Stimulated activated CD8-positive, alpha-beta memory T cell treated with anti-CD3 and anti-CD28 coated beads, Interleukin-12 subunit alpha, Interleukin-12 subunit beta, amount 100 ng/mL, for 24 hours (primary cell): Measurements from ENCODE around the gene PTTG2.
"Not testable (repeated sequence)": the region's sequence is repeated elsewhere in the genome, so short reads cannot be mapped to it uniquely, and the experiment has no call there.

Experiments
- DNase-seq: peaks from one replicate; pipeline ENCODE4 v3.0.0-alpha.2; 2020; ENCODE audit errors: extremely low read depth

Gene PTTG2

GRCh38 chr4:37960098-37960497 lies at the start of gene PTTG2:
PTTG2 (plus strand) TSS chr4:37960398; CDS start chr4:37960435, 37 bp downstream.
- no peak for DNase-seq

GRCh38 chr4:37914539-37914938 lies 45.7 kb upstream of the PTTG2 start:
- DNase-seq = no peak

DNA sequence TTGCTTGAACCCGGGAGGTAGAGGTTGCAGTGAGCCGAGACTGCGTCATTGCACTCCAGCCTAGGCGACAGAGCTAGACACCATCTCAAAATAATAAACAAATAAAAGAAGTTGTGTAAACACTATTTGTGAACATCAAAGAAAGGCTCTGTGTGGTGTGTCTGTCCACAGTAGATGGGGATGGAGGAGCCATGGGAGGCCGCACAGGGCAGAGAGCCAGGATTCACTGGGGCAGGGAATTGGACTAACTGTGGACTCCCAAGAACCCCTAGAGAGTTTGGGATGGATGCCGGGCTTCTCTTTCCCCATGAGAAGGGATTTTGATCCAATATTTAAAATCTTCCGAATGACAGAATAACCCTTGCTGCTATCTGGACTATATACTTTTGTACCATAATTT lies 42.8 kb upstream of the PTTG2 start:
- DNase-seq = no peak

- DNase-seq = no peak
These were observed 41.5 kb upstream of the PTTG2 start for GRCh38 chr4:37918653-37919052.

GRCh38 chr4:37922328-37922727 lies 37.9 kb upstream of the PTTG2 start:
- DNase-seq = no peak

GRCh38 chr4:37923089-37923488 lies 37.1 kb upstream of the PTTG2 start:
- not testable (repeated sequence) for DNase-seq

DNA sequence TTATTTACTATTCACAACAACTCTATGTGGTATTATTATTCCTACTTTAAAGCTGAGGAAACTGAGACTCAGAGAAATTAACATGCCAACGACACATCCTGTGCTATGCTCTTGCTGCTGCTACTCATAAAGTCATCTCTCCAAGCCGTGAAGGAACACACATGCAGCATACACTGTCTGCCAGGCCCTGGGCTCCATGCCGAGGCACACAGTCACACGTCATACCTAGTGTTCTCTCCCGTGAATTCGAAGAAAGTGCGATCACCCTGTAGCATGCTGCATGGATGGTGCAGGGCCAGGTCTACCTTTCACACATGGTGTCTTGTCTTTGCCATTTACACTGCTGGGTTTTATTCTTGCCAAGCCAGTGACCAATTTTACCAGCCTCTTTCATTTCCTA lies 35.3 kb upstream of the PTTG2 start:
- no peak for DNase-seq

DNA sequence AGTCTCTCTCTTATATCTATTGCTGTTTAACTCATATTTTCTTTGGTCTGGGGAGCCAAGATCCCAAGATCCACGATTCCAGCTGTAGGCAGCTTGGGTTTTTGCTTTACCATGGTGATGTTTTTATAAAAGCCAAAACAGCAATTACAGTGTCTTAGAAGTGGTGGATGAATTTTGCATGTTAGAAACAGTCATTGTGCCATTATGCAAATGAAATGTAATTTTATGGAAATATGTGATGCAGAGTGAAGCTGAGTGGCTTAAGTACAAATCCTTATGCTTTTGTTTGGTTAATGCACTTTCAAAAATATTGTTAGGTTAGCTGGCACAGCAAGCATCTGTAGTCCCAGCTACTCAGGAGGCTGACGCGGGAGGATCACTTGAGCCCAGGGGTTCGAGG lies 32.8 kb upstream of the PTTG2 start:
- no peak for DNase-seq

DNA sequence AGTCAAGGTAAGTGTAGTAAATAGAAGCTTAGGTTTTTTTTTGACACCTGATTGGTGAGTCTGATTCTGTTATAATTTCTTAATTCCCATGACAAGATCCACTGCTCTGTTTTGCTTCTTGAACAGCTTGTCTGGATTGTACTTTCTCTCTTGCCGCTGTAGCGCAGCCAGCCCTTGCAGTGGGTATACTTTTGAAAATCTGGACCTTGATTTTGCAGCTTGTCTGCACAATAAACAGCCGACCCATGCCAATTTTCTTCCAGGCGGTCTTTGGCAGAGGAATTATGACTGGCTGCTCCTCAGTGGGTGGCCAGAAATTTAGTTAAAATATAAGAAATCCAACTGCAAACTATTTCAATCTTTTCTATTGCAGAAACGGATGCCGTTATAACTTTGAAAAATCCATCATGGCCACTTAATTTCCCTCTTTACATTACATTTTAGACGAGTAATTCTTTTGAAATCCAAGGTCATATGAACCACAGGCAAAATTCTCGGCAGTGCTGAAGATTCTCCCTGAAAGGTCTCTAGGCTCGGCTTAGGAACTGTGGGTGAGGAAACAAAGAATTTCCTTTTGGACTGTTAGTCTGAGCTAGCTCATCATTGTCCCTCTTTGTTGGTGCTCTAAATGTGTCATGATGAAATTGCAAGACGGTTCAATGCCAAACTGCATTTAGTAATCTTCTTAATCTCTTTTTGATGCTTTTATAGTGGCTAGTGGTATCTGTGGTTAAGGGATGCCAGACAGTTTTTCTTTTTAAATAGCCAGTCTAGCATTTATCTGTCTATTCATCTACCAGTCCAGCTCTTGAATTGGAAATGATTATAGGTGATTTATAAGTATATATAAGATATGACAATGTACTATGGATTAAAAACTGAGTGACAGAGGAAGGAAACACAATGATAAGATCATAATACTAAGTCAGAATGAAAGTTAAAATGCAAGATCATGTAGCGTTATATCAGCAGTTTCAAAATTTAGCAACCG lies 31.5 kb upstream of the PTTG2 start:
- DNase-seq = no peak

GRCh38 chr4:37934096-37934495 lies 26.1 kb upstream of the PTTG2 start:
- DNase-seq = no peak

DNA sequence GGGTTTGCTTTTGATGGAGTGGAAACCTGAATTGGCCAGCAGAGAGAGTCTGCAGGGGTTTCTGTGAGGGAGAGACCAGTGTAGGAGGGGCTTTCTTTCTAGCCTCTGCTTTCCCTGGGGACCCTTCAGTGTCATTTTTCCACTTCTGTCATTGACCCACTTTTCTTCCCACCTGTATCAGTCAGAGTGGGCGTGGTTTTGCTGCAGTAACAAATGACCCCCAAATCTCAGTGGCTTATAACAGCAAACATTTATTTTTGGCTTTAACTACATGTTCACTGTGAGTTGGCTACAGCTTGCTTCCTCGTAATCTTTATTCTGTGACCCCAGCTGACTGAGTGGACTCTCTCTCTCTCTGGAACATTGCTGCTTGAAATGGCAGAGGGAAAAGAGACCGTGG lies 25.6 kb upstream of the PTTG2 start:
- DNase-seq = no peak

GRCh38 chr4:37935026-37935425 lies 25.2 kb upstream of the PTTG2 start:
- DNase-seq = no peak

DNA sequence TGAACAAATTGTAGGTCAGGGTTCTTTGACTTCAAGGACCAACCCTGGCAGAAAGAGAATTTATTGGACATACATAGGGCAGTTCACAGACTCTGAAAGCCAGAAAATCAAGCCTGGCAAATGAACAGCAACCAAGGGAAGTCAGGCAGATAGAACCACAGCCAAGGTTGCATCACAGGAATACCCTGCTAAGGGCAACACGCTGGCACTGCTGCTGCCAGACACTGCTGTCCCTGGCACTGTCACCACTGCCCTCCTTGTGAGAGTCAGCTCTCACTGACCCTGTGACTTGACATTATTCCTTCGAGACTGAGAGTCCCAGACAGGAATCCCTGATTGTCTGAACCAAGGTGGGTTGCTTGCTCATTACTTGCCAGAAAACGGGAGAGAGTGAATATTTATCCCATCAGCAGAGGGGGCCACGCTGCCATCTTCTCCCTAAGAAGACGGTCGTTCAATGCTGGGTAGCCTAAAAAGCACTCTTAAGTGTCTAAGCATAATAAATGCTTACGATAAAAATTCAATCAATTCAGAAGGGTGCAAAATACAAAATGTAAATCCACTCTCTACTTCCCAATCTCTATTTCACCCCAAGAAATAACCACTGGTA lies 23.2 kb upstream of the PTTG2 start:
- no peak for DNase-seq

DNA sequence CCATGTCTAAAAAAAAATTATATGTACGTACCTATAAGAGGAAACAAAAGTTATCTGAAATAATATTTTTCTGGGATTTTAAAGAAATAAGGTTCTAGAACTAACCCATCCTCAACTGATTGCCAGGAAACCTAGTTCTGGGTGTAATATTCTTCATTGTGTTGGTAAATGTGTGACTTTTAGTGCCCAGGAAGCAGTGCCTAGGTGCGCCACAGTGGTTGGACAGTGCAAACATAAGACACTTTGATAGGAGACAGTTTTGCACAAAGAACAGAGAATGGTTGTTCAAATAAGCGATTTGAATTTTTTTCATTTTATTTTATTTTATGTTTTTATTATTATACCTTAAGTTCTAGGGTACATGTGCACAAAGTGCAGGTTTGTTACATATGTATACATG lies 22.0 kb upstream of the PTTG2 start:
- DNase-seq = no peak

GRCh38 chr4:37946503-37947179 lies 13.6 kb upstream of the PTTG2 start:
- DNase-seq = no peak

- DNase-seq = no peak
These were observed 11.7 kb upstream of the PTTG2 start for GRCh38 chr4:37948542-37948941.

DNA sequence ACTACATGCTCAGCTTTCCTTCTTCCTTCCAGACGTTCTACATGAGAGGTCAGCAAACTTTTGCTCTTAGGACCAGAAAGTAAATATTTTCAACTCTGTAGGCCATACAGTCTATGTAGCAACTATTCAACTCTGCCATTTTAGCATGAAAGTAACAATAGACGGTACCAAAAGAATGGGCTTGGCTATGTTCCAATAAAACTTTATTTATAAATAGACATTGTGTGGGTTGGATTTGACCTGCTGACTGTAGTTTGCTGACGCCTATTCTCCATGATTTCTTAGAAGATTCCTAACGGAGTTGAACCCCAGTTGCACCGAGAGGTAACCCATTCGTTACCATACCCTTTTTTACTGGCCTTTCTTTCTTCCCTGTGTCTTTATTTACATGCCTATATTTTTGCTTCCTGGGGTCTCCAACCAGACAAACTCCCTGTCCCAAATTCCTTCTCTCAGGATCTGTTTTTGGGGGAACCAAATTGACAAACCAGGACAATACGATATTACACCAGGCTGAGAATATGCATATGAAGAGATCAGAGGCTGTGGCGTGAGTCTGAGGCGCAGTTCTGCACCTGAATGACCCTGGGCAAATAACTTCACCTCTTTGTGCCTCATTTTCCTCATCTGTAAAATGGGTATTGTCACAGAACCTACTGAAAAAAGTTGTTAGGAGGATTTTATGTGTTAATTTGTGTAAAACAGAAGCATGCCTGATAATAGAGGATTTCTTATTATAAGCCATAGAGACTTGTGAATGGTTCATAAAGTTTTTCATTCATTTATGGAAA lies 10.4 kb upstream of the PTTG2 start:
- DNase-seq = no peak

- DNase-seq = no peak
These were observed 8.5 kb upstream of the PTTG2 start for GRCh38 chr4:37951461-37952352.

- DNase-seq = no peak
These were observed 7.0 kb upstream of the PTTG2 start for GRCh38 chr4:37953156-37953555.

- DNase-seq = no peak
These were observed 6.4 kb upstream of the PTTG2 start for GRCh38 chr4:37953620-37954293.
